IMR-90 (cell line): ENCODE data around the gene SBF2. TPM values are rescaled to one million over a fixed set of nuclear protein-coding genes. Genes with fewer than 3 reads are reported as not detected.
A peak's percentile ranks its signal among the peaks of the same experiment; 100 is the strongest.

Experiments used
- ATAC-seq: fragments of 200-7000 bp; cut with Tn5 transposase; 2 replicates; pipeline ENCODE4 v1.9.1; 2020; ENCODE audit warnings: low read depth, mild to moderate bottlenecking, moderate library complexity
- BruUV-seq: library from RNA; stranded (reverse); fragments of 400-500 nt; replicated peaks from 2 replicates; lab custom pipeline; 2021; lab: Mats Ljungman, UMichigan
- CTCF ChIA-PET: fragments of 300-600 bp; formaldehyde crosslinking; extraction: SDS; loops from one replicate; lab custom pipeline; 2021; ENCODE audit warnings: antibody characterized with exemption; lab: Yijun Ruan, JAX
- POLR2A ChIA-PET: fragments of 300-600 bp; sonication (Branson Sonifier 250); formaldehyde crosslinking; loops from one replicate; lab custom pipeline; 2022; ENCODE audit warnings: antibody characterized with exemption; ENCODE audit not compliant: unreplicated experiment; lab: Charles Lee
- DNase-seq: peaks from one replicate; pipeline ENCODE4 v3.0.0; 2013
- H2AFZ ChIP-seq: replicated peaks from 2 replicates; pipeline ENCODE3; 2013; ENCODE audit warnings: low read length, mild to moderate bottlenecking; ENCODE audit not compliant: poor library complexity
- H2AK5ac ChIP-seq: 2 replicates; pipeline ENCODE4 v1.6.1; 2013; ENCODE audit warnings: low read depth, low read length, inconsistent platforms
- H2AK9ac ChIP-seq: replicated peaks from 2 replicates; pipeline ENCODE3; 2013; ENCODE audit warnings: mild to moderate bottlenecking, low read depth, low read length, moderate library complexity; ENCODE audit not compliant: poor library complexity
- H2BK120ac ChIP-seq: 2 replicates; pipeline ENCODE4 v1.6.1; 2013; ENCODE audit warnings: low read depth, low read length, inconsistent platforms
- H2BK15ac ChIP-seq: 3 replicates; pipeline ENCODE4 v1.6.1; 2013; ENCODE audit warnings: low read depth, low read length, inconsistent platforms
- H2BK20ac ChIP-seq: 2 replicates; pipeline ENCODE4 v1.6.1; 2013; ENCODE audit warnings: low read depth, mild to moderate bottlenecking, inconsistent platforms, low read length, moderate library complexity
- H2BK5ac ChIP-seq: 2 replicates; pipeline ENCODE4 v1.6.1; 2013; ENCODE audit warnings: mild to moderate bottlenecking, low read depth, low read length, inconsistent platforms; ENCODE audit not compliant: poor library complexity, severe bottlenecking
- H3K14ac ChIP-seq: replicated peaks from 2 replicates; pipeline ENCODE4 v1.6.1; 2013; ENCODE audit warnings: low read depth, low read length, inconsistent platforms
- H3K18ac ChIP-seq: 2 replicates; pipeline ENCODE4 v1.6.1; 2013; ENCODE audit warnings: low read depth, low read length, control low read depth
- H3K23ac ChIP-seq: 2 replicates; pipeline ENCODE4 v1.6.1; 2013; ENCODE audit warnings: low read depth, low read length, inconsistent platforms
- H3K27ac ChIP-seq: 2 replicates; pipeline ENCODE4 v1.5.1; 2013; ENCODE audit warnings: mild to moderate bottlenecking, control low read depth, low read length; ENCODE audit not compliant: insufficient read depth
- H3K27me3 ChIP-seq: 2 replicates; pipeline ENCODE4 v1.6.1; 2013; ENCODE audit warnings: low read length; ENCODE audit not compliant: control insufficient read depth, insufficient read depth
- H3K36me3 ChIP-seq: 2 replicates; pipeline ENCODE4 v1.6.1; 2013; ENCODE audit warnings: low read length, mixed read lengths; ENCODE audit not compliant: control insufficient read depth, insufficient read depth
- H3K4ac ChIP-seq: 2 replicates; pipeline ENCODE4 v1.6.1; 2013; ENCODE audit warnings: low read depth, low read length, inconsistent platforms
- H3K4me1 ChIP-seq: 2 replicates; pipeline ENCODE4 v1.6.1; 2013; ENCODE audit warnings: low read length, mixed read lengths; ENCODE audit not compliant: control insufficient read depth, insufficient read depth
- H3K4me2 ChIP-seq: 2 replicates; pipeline ENCODE4 v1.6.1; 2013; ENCODE audit warnings: low read depth, mild to moderate bottlenecking, control low read depth, low read length, moderate library complexity
- H3K4me3 ChIP-seq: 2 replicates; pipeline ENCODE4 v1.5.1; 2013; ENCODE audit warnings: low read depth, mild to moderate bottlenecking, control low read depth, low read length, moderate library complexity; ENCODE audit not compliant: insufficient read depth
- H3K56ac ChIP-seq: 2 replicates; pipeline ENCODE4 v1.6.1; 2013; ENCODE audit warnings: low read length, inconsistent platforms; ENCODE audit not compliant: insufficient read depth; ENCODE audit errors: extremely low read depth
- H3K79me1 ChIP-seq, 2 experiments: 2 replicates each; pipeline ENCODE4 v1.6.1; 2013; ENCODE audit warnings: low read length in 2 of 2, inconsistent platforms in 1 of 2, low read depth in 1 of 2
- H3K9ac ChIP-seq: 2 replicates; pipeline ENCODE4 v1.6.1; 2013; ENCODE audit warnings: low read depth, low read length, control low read depth
- H3K9me1 ChIP-seq: 2 replicates; pipeline ENCODE4 v1.6.1; 2013; ENCODE audit warnings: low read length, inconsistent platforms; ENCODE audit not compliant: insufficient read depth
- H3K9me3 ChIP-seq: 2 replicates; pipeline ENCODE4 v1.6.1; 2013; ENCODE audit warnings: low read length; ENCODE audit not compliant: control insufficient read depth, insufficient read depth
- H4K20me1 ChIP-seq: 2 replicates; pipeline ENCODE4 v1.6.1; 2013; ENCODE audit warnings: low read length, inconsistent platforms; ENCODE audit not compliant: insufficient read depth
- H4K5ac ChIP-seq: 2 replicates; pipeline ENCODE4 v1.6.1; 2013; ENCODE audit warnings: mild to moderate bottlenecking, low read depth, low read length, control low read depth
- H4K8ac ChIP-seq, 2 experiments: 2 replicates each; pipeline ENCODE4 v1.6.1; 2013; ENCODE audit warnings: low read depth in 2 of 2, low read length in 2 of 2, control low read depth in 1 of 2, inconsistent platforms in 1 of 2
- H4K91ac ChIP-seq: 2 replicates; pipeline ENCODE4 v1.6.1; 2013; ENCODE audit warnings: low read depth, low read length, inconsistent platforms; ENCODE audit not compliant: insufficient read depth
- BHLHE40 ChIP-seq: fragments of 150-350 bp; IDR thresholded peaks from 2 replicates; pipeline ENCODE4 v1.6.1; 2016; ENCODE audit warnings: mild to moderate bottlenecking, low read depth, low read length
- CEBPB ChIP-seq: IDR thresholded peaks from 2 replicates; pipeline ENCODE4 v1.6.1; 2012; ENCODE audit warnings: low read depth, low read length, improper control_type of control experiment
- CHD1 ChIP-seq: IDR thresholded peaks from 2 replicates; pipeline ENCODE4 v1.6.1; 2012; ENCODE audit warnings: low read depth, low read length, improper control_type of control experiment
- FOS ChIP-seq: fragments of 150-350 bp; IDR thresholded peaks from 2 replicates; pipeline ENCODE4 v1.6.1; 2016; ENCODE audit warnings: low read depth, low read length
- MAFK ChIP-seq: IDR thresholded peaks from 2 replicates; pipeline ENCODE4 v1.6.1; 2012; ENCODE audit warnings: low read depth, low read length, improper control_type of control experiment
- MAZ ChIP-seq: IDR thresholded peaks from 2 replicates; pipeline ENCODE4 v1.6.1; 2012; ENCODE audit warnings: low read depth, mild to moderate bottlenecking, low read length, improper control_type of control experiment, moderate library complexity, borderline replicate concordance
- MXI1 ChIP-seq: IDR thresholded peaks from 2 replicates; pipeline ENCODE4 v1.6.1; 2012; ENCODE audit warnings: low read depth, mild to moderate bottlenecking, low read length, moderate library complexity, borderline replicate concordance
- NFE2L2 ChIP-seq: fragments of 150-350 bp; IDR thresholded peaks from 2 replicates; pipeline ENCODE4 v1.6.1; 2016; ENCODE audit warnings: low read depth, mild to moderate bottlenecking, low read length
- POLR2A ChIP-seq: IDR thresholded peaks from 2 replicates; pipeline ENCODE4 v1.6.1; 2012; ENCODE audit warnings: mild to moderate bottlenecking, low read depth, low read length
- RAD21 ChIP-seq: IDR thresholded peaks from 2 replicates; pipeline ENCODE4 v1.6.1; 2012; ENCODE audit warnings: low read length, improper control_type of control experiment
- RCOR1 ChIP-seq: IDR thresholded peaks from 2 replicates; pipeline ENCODE4 v1.6.1; 2012; ENCODE audit warnings: mild to moderate bottlenecking, low read length, improper control_type of control experiment; ENCODE audit not compliant: insufficient replicate concordance
- RFX5 ChIP-seq: IDR thresholded peaks from 2 replicates; pipeline ENCODE4 v1.8.0; 2012; ENCODE audit warnings: low read depth, mild to moderate bottlenecking, low read length, moderate library complexity
- SMC3 ChIP-seq: fragments of 150-350 bp; IDR thresholded peaks from 2 replicates; pipeline ENCODE4 v1.6.1; 2016; ENCODE audit warnings: low read depth, mild to moderate bottlenecking, antibody characterized with exemption, low read length, moderate library complexity
- WGBS, 2 experiments: methylation state at CpG; one replicate each; pipeline versions ENCODE4 v1.1.5 to v1.1.7; 2013; ENCODE audit warnings: missing lambda C conversion rate in 2 of 2; ENCODE audit not compliant: insufficient read length in 1 of 2; ENCODE audit errors: extremely low coverage in 2 of 2; 5-methylcytosine and 5-hydroxymethylcytosine counted together
- dilution Hi-C: fragments of 300-500 bp; cut with HindIII; formaldehyde crosslinking; loops from one replicate; pipeline ENCODE4 v1.14.3; 2018; ENCODE audit warnings: low sequenced_read_pairs; ENCODE audit not compliant: unreplicated experiment
- in situ Hi-C: fragments of 300-500 bp; cut with MboI; formaldehyde crosslinking; loops from 3 replicates; pipeline ENCODE4 v1.14.3; 2019; ENCODE audit warnings: low sequenced_read_pairs, inconsistent platforms, mixed read lengths
- intact Hi-C: fragments of 100-400 bp; cut with micrococcal nuclease; formaldehyde crosslinking; loops from 2 replicates; pipeline ENCODE4 v1.10.0; 2022
- polyA plus RNA-seq, 3 experiments: library from polyadenylated mRNA; depleted of rRNA; stranded (reverse); fragments of >200 nt; gene quantifications; 2 replicates each; pipeline ENCODE4 v1.2.3, GENCODE V29; 2012; ENCODE audit warnings: low replicate concordance in 1 of 3
- total RNA-seq: library from RNA; depleted of rRNA; stranded (reverse); fragments of >200 nt; gene quantifications from 2 replicates; pipeline ENCODE4 v1.2.3, GENCODE V29; 2012
- TF ChIP-seq, protein P1 (sequence below): conservative IDR thresholded peaks from 2 replicates; pipeline ENCODE4 v1.5.1; 2012; ENCODE audit warnings: mild to moderate bottlenecking, low read depth, low read length, improper control_type of control experiment
- TF ChIP-seq, protein P2 (sequence below): fragments of 150-350 bp; IDR thresholded peaks from 2 replicates; pipeline ENCODE4 v1.6.1; 2016; ENCODE audit warnings: low read depth, mild to moderate bottlenecking, low read length, moderate library complexity, borderline replicate concordance

SBF2 gene
- total and polyA plus RNA-seq, 2 of the 4 experiments (the other 2 are of a cell fraction), result 23.8 to 51.8 TPM

DNA sequence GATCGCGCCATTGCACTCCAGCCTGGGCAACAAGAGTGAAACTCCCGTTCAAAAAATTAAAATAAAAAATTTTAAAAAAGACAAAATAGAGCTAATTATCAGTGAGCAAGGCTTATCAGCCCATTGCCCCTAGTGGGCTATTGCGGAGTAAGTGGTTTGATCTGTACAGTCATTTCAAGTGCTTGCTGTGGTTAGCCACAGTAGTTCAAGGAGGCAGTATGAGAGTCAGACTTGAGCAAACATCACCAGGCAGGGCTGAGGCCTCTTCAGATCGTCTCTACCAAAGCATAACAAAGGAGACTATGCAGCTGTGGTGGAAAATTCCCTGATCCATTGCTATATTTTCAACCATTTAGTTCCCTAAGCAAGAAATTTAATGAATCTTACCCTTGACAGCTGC is 4.3 kb upstream of the SBF2 start:
- H3K18ac ChIP-seq, result peak overlapping the region; percentile 32; the same call in 1 of the 2 replicates
- intact Hi-C loops, result no loop called here
- CTCF ChIA-PET, result interaction anchor here (0.8 kb wide), 1 partner anchor 15 kb away, joined by 3 read pairs; no protein-coding TSS in a partner anchor
- H3K4ac ChIP-seq, result 0 out of 2 replicates have a peak overlapping the region, but pooled peaks have one; percentile 13
- peak; percentile 98 for DNase-seq
- H3K27me3 ChIP-seq, result no peaks in the 10 kb centered on the region
- H3K9ac ChIP-seq, result peak overlapping the region; percentile 13; the same call in 1 of the 2 replicates
- no TSS peak for BruUV-seq
- no peaks in the 10 kb centered on the region; the same call in none of the 2 replicates for H4K20me1 ChIP-seq
- H2BK20ac ChIP-seq, result no peak overlapping the region
- peak overlapping the region; percentile 22; the same call in 1 of the 2 replicates for H3K4me2 ChIP-seq
- H4K5ac ChIP-seq, result peak overlapping the region; percentile 51; the same call in 1 of the 2 replicates
- H3K23ac ChIP-seq, result no peak overlapping the region
- peak overlapping the region in 1 of 2 experiments; percentile 52; a peak in 2 of 4 replicates for H4K8ac ChIP-seq
- 0% methylated on average over 1 of the region's 5 CpGs; no CpG with 5 or more reads in 1 of the 2 experiments for WGBS, 2 experiments
- H2AK9ac ChIP-seq, result no peak overlapping the region
- H3K27ac ChIP-seq, result no peak overlapping the region
- H3K36me3 ChIP-seq, result peaks cover 8% of the 10 kb centered on the region
- no peak overlapping the region for H4K91ac ChIP-seq
- POLR2A ChIA-PET, result no interaction called here
- no peak overlapping the region for H3K56ac ChIP-seq
- no peak overlapping the region for H2AFZ ChIP-seq
- H3K14ac ChIP-seq, result 0 out of 2 replicates have a peak overlapping the region, but pooled peaks have one; percentile 0
- H3K9me3 ChIP-seq, result no peaks in the 10 kb centered on the region
- dilution Hi-C loops, result no loop called here
- peaks cover 7% of the 10 kb centered on the region for H3K4me1 ChIP-seq
- ATAC-seq, result peak; percentile 8; the same call in 1 of the 2 replicates
- no peak overlapping the region for H2BK5ac ChIP-seq
- no peak overlapping the region for H3K4me3 ChIP-seq
- 0 out of 2 replicates have a peak overlapping the region, but pooled peaks have one; percentile 37 for H2AK5ac ChIP-seq
- H3K9me1 ChIP-seq, result no peaks in the 10 kb centered on the region
- H3K79me1 ChIP-seq, result peaks cover 11 to 65% of the 10 kb centered on the region in 2 experiments
- H2BK120ac ChIP-seq, result peak overlapping the region; percentile 31; the same call in 1 of the 2 replicates
- 0 out of 3 replicates have a peak overlapping the region, but pooled peaks have one; percentile 10 for H2BK15ac ChIP-seq
- in situ Hi-C loops, result no loop called here
- no peak for TF ChIP-seq NFE2L2
- peak; percentile 75 for TF ChIP-seq RCOR1
- TF ChIP-seq POLR2A, result no peak
- no peak for TF ChIP-seq MXI1
- TF ChIP-seq, protein P1, sequence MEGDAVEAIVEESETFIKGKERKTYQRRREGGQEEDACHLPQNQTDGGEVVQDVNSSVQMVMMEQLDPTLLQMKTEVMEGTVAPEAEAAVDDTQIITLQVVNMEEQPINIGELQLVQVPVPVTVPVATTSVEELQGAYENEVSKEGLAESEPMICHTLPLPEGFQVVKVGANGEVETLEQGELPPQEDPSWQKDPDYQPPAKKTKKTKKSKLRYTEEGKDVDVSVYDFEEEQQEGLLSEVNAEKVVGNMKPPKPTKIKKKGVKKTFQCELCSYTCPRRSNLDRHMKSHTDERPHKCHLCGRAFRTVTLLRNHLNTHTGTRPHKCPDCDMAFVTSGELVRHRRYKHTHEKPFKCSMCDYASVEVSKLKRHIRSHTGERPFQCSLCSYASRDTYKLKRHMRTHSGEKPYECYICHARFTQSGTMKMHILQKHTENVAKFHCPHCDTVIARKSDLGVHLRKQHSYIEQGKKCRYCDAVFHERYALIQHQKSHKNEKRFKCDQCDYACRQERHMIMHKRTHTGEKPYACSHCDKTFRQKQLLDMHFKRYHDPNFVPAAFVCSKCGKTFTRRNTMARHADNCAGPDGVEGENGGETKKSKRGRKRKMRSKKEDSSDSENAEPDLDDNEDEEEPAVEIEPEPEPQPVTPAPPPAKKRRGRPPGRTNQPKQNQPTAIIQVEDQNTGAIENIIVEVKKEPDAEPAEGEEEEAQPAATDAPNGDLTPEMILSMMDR, result peak; percentile 48
- peak; percentile 51; the same call in 1 of the 2 replicates for TF ChIP-seq BHLHE40
- no peak for TF ChIP-seq RAD21
- TF ChIP-seq RFX5, result no peak
- TF ChIP-seq, protein P2, sequence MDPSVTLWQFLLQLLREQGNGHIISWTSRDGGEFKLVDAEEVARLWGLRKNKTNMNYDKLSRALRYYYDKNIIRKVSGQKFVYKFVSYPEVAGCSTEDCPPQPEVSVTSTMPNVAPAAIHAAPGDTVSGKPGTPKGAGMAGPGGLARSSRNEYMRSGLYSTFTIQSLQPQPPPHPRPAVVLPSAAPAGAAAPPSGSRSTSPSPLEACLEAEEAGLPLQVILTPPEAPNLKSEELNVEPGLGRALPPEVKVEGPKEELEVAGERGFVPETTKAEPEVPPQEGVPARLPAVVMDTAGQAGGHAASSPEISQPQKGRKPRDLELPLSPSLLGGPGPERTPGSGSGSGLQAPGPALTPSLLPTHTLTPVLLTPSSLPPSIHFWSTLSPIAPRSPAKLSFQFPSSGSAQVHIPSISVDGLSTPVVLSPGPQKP, result no peak
- peak; percentile 83 for TF ChIP-seq CEBPB
- peak; percentile 44; the same call in 1 of the 2 replicates for TF ChIP-seq MAZ
- TF ChIP-seq FOS, result peak; percentile 71
- TF ChIP-seq MAFK, result 0 out of 2 replicates have a peak, but pooled peaks have one; percentile 4
- no peak for TF ChIP-seq CHD1
- TF ChIP-seq SMC3, result peak; percentile 23; the same call in 1 of the 2 replicates
